ENCODE measurements around the gene BRD3OS.

The BRD3OS gene

GRCh38 chr9:134004131-134004873 is 21.0 kb upstream of the BRD3OS start:
- Histone ChIP-seq H2BK15ac (ENCODE audit: low read depth, poor library complexity, severe bottlenecking) (no peak overlapping the region), H3K36me3 (ENCODE audit: control insufficient read depth in 1 of 2, insufficient read depth in 2 of 2, low read depth in 1 of 2, low read length in 2 of 2) (no peaks in the 10 kb centered on the region), H2AK5ac (ENCODE audit: low read length, severe bottlenecking) (no peak overlapping the region), H3K79me1 (replicated peaks; ENCODE audit: low read length, poor library complexity, severe bottlenecking) (no peaks in the 10 kb centered on the region), H2AFZ (ENCODE audit: low read depth, low read length) (no peak overlapping the region), H3K4me1 (ENCODE audit: control insufficient read depth, insufficient read depth, low read depth, low read length) (peaks cover 6% of the 10 kb centered on the region), H3K4me2 (ENCODE audit: low read length, poor library complexity, severe bottlenecking) (no peak overlapping the region), H4K8ac (ENCODE audit: low read length) (no peak overlapping the region), H2BK5ac (ENCODE audit: low read depth, low read length, poor library complexity, severe bottlenecking) (no peak overlapping the region), H3K27ac (ENCODE audit: low read length, poor library complexity, severe bottlenecking) (no peak overlapping the region), H2BK120ac (ENCODE audit: low read depth, low read length) (no peak overlapping the region), H3K4me3 (ENCODE audit: insufficient read depth in 1 of 2, low read depth in 1 of 2, low read length in 2 of 2) (no peak overlapping the region), H3K9me3 (ENCODE audit: control insufficient read depth, low read length) (no peaks in the 10 kb centered on the region), H2BK12ac (ENCODE audit: low read length in 2 of 2) (no peak overlapping the region), H3K9ac (ENCODE audit: low read length) (no peak overlapping the region), H3K23ac (ENCODE audit: low read length in 2 of 2) (no peak overlapping the region), H3K27me3 (ENCODE audit: control insufficient read depth in 1 of 2, insufficient read depth in 1 of 2, low read length in 2 of 2) (peaks cover 3 to 58% of the 10 kb centered on the region in 2 experiments), H4K91ac (ENCODE audit: low read length) (no peak overlapping the region), H3K14ac (ENCODE audit: low read length in 2 of 2) (no peak overlapping the region), H3K4ac (ENCODE audit: low read depth in 1 of 2, low read length in 2 of 2) (no peak overlapping the region), H3K18ac (ENCODE audit: low read depth in 1 of 2, low read length in 2 of 2) (no peak overlapping the region)
- WGBS, result 81% methylated on average over 20 of the region's 20 CpGs
- no peak for DNase-seq

DNA sequence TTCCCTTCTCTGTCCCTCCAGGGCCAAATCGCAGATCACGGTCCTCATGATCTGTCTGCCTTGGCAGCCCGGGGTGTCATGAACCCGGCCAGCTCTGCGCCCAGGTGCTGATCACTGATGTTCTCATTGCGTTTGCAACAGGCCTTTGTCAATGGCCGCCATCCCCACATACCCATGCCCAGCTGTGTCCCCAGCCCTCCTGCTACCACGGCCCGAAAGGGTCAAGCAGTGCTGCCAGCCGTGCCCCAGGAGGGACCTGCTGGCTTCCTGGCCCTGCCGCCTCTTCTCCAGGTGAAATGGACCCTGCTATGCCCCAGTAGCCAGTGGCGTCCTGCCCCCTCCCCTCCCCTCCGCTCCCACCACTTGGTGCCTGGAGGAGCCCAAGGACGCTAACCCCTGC is 20.4 kb upstream of the BRD3OS start:
- Histone ChIP-seq H3K9ac (ENCODE audit: low read length) (no peak overlapping the region), H3K23ac (ENCODE audit: low read length in 2 of 2) (no peak overlapping the region), H3K4me3 (ENCODE audit: insufficient read depth in 1 of 2, low read depth in 1 of 2, low read length in 2 of 2) (no peak overlapping the region), H4K8ac (ENCODE audit: low read length) (no peak overlapping the region), H3K14ac (ENCODE audit: low read length in 2 of 2) (no peak overlapping the region), H2BK5ac (ENCODE audit: low read depth, low read length, poor library complexity, severe bottlenecking) (no peak overlapping the region), H2AFZ (ENCODE audit: low read depth, low read length) (no peak overlapping the region), H3K4me2 (ENCODE audit: low read length, poor library complexity, severe bottlenecking) (no peak overlapping the region), H3K9me3 (ENCODE audit: control insufficient read depth, low read length) (no peaks in the 10 kb centered on the region), H3K36me3 (ENCODE audit: control insufficient read depth in 1 of 2, insufficient read depth in 2 of 2, low read depth in 1 of 2, low read length in 2 of 2) (no peaks in the 10 kb centered on the region), H2BK120ac (ENCODE audit: low read depth, low read length) (no peak overlapping the region), H3K79me1 (replicated peaks; ENCODE audit: low read length, poor library complexity, severe bottlenecking) (no peaks in the 10 kb centered on the region), H4K91ac (ENCODE audit: low read length) (no peak overlapping the region), H3K27me3 (ENCODE audit: control insufficient read depth in 1 of 2, insufficient read depth in 1 of 2, low read length in 2 of 2) (peaks cover 3 to 57% of the 10 kb centered on the region in 2 experiments), H3K27ac (ENCODE audit: low read length, poor library complexity, severe bottlenecking) (no peak overlapping the region), H2BK15ac (ENCODE audit: low read depth, poor library complexity, severe bottlenecking) (no peak overlapping the region), H3K18ac (ENCODE audit: low read depth in 1 of 2, low read length in 2 of 2) (no peak overlapping the region), H2AK5ac (ENCODE audit: low read length, severe bottlenecking) (no peak overlapping the region), H2BK12ac (ENCODE audit: low read length in 2 of 2) (no peak overlapping the region), H3K4ac (ENCODE audit: low read depth in 1 of 2, low read length in 2 of 2) (no peak overlapping the region), H3K4me1 (ENCODE audit: control insufficient read depth, insufficient read depth, low read depth, low read length) (peaks cover 2% of the 10 kb centered on the region)
- DNase-seq, result no peak
- WGBS, result 84% methylated on average over 14 of the region's 14 CpGs

GRCh38 chr9:134005381-134005780 is 19.9 kb upstream of the BRD3OS start:
- no peak overlapping the region for H3K18ac ChIP-seq (ENCODE audit: low read depth in 1 of 2, low read length in 2 of 2)
- no peak overlapping the region for H3K4me3 ChIP-seq (ENCODE audit: insufficient read depth in 1 of 2, low read depth in 1 of 2, low read length in 2 of 2)
- H3K36me3 ChIP-seq (ENCODE audit: control insufficient read depth in 1 of 2, insufficient read depth in 2 of 2, low read depth in 1 of 2, low read length in 2 of 2), result no peaks in the 10 kb centered on the region
- no peak overlapping the region for H2AFZ ChIP-seq (ENCODE audit: low read depth, low read length)
- H2AK5ac ChIP-seq (ENCODE audit: low read length, severe bottlenecking), result no peak overlapping the region
- no peaks in the 10 kb centered on the region for H3K9me3 ChIP-seq (ENCODE audit: control insufficient read depth, low read length)
- no peak overlapping the region for H2BK12ac ChIP-seq (ENCODE audit: low read length in 2 of 2)
- no peak overlapping the region for H2BK120ac ChIP-seq (ENCODE audit: low read depth, low read length)
- no peak overlapping the region for H4K91ac ChIP-seq (ENCODE audit: low read length)
- H3K23ac ChIP-seq (ENCODE audit: low read length in 2 of 2), result no peak overlapping the region
- H3K27ac ChIP-seq (ENCODE audit: low read length, poor library complexity, severe bottlenecking), result no peak overlapping the region
- H3K79me1 ChIP-seq (replicated peaks; ENCODE audit: low read length, poor library complexity, severe bottlenecking), result no peaks in the 10 kb centered on the region
- no peak overlapping the region for H3K9ac ChIP-seq (ENCODE audit: low read length)
- no peak overlapping the region for H2BK15ac ChIP-seq (ENCODE audit: low read depth, poor library complexity, severe bottlenecking)
- no peak overlapping the region for H4K8ac ChIP-seq (ENCODE audit: low read length)
- 88% methylated on average over 8 of the region's 8 CpGs for WGBS
- no peak for DNase-seq
- no peak overlapping the region for H3K14ac ChIP-seq (ENCODE audit: low read length in 2 of 2)
- H3K4ac ChIP-seq (ENCODE audit: low read depth in 1 of 2, low read length in 2 of 2), result no peak overlapping the region
- no peaks in the 10 kb centered on the region for H3K4me1 ChIP-seq (ENCODE audit: control insufficient read depth, insufficient read depth, low read depth, low read length)
- no peak overlapping the region for H3K4me2 ChIP-seq (ENCODE audit: low read length, poor library complexity, severe bottlenecking)
- no peak overlapping the region for H2BK5ac ChIP-seq (ENCODE audit: low read depth, low read length, poor library complexity, severe bottlenecking)
- peaks cover 3 to 58% of the 10 kb centered on the region in 2 experiments for H3K27me3 ChIP-seq (ENCODE audit: control insufficient read depth in 1 of 2, insufficient read depth in 1 of 2, low read length in 2 of 2)

- Histone ChIP-seq H3K79me1 (replicated peaks; ENCODE audit: low read length, poor library complexity, severe bottlenecking) (no peaks in the 10 kb centered on the region), H3K4me3 (ENCODE audit: insufficient read depth in 1 of 2, low read depth in 1 of 2, low read length in 2 of 2) (no peak overlapping the region), H3K9ac (ENCODE audit: low read length) (no peak overlapping the region), H2BK120ac (ENCODE audit: low read depth, low read length) (no peak overlapping the region), H3K27me3 (ENCODE audit: control insufficient read depth in 1 of 2, insufficient read depth in 1 of 2, low read length in 2 of 2) (peaks cover 0 to 50% of the 10 kb centered on the region in 2 experiments), H3K4me2 (ENCODE audit: low read length, poor library complexity, severe bottlenecking) (no peak overlapping the region), H3K14ac (ENCODE audit: low read length in 2 of 2) (no peak overlapping the region), H3K18ac (ENCODE audit: low read depth in 1 of 2, low read length in 2 of 2) (no peak overlapping the region), H4K8ac (ENCODE audit: low read length) (no peak overlapping the region), H2AFZ (ENCODE audit: low read depth, low read length) (no peak overlapping the region), H4K91ac (ENCODE audit: low read length) (no peak overlapping the region), H3K36me3 (ENCODE audit: control insufficient read depth in 1 of 2, insufficient read depth in 2 of 2, low read depth in 1 of 2, low read length in 2 of 2) (no peaks in the 10 kb centered on the region), H2BK12ac (ENCODE audit: low read length in 2 of 2) (no peak overlapping the region), H3K4me1 (ENCODE audit: control insufficient read depth, insufficient read depth, low read depth, low read length) (no peaks in the 10 kb centered on the region), H2BK15ac (ENCODE audit: low read depth, poor library complexity, severe bottlenecking) (no peak overlapping the region), H3K4ac (ENCODE audit: low read depth in 1 of 2, low read length in 2 of 2) (no peak overlapping the region), H3K9me3 (ENCODE audit: control insufficient read depth, low read length) (no peaks in the 10 kb centered on the region), H2AK5ac (ENCODE audit: low read length, severe bottlenecking) (no peak overlapping the region), H2BK5ac (ENCODE audit: low read depth, low read length, poor library complexity, severe bottlenecking) (no peak overlapping the region), H3K27ac (ENCODE audit: low read length, poor library complexity, severe bottlenecking) (no peak overlapping the region), H3K23ac (ENCODE audit: low read length in 2 of 2) (no peak overlapping the region)
- DNase-seq, result no peak
- 81% methylated on average over 6 of the region's 6 CpGs for WGBS
Measured at GRCh38 chr9:134007150-134007549, 18.1 kb upstream of the BRD3OS start.
